ENCODE results near the gene SRRT. TPM values are rescaled to one million over a fixed set of nuclear protein-coding genes. Genes with fewer than 3 reads are reported as not detected.
"Not testable (repeated sequence)": the region's sequence is repeated elsewhere in the genome, so short reads cannot be mapped to it uniquely, and the experiment has no call there.

The SRRT gene
- polyA plus RNA-seq, 3 donors, result 136 to 156 (median 154) TPM

GRCh38 chr7:100893318-100893895 lies 18.5 kb downstream of the SRRT start:
- no peak for DNase-seq (ENCODE audit: low read depth in 3 of 3, low spot score in 2 of 3)

GRCh38 chr7:100893910-100894721 lies 19.2 kb downstream of the SRRT start:
- DNase-seq (ENCODE audit: low read depth in 3 of 3, low spot score in 2 of 3), result no peak

- no peak for DNase-seq (ENCODE audit: low read depth in 3 of 3, low spot score in 2 of 3)
These were observed 20.2 kb downstream of the SRRT start for GRCh38 chr7:100894860-100895700.

- DNase-seq (ENCODE audit: low read depth in 3 of 3, low spot score in 2 of 3), result no peak
These were observed 20.7 kb downstream of the SRRT start, which contains the start of gene ACHE for GRCh38 chr7:100895701-100895955. Gene ACHE, minus strand, starts transcription at chr7:100895888. Its CDS starts 1,656 bp downstream, at chr7:100894232.

GRCh38 chr7:100895956-100896731 lies 21.2 kb downstream of the SRRT start:
- no peak for DNase-seq (ENCODE audit: low read depth in 3 of 3, low spot score in 2 of 3)

GRCh38 chr7:100896732-100897608 lies 22.1 kb downstream of the SRRT start:
- no peak for DNase-seq (ENCODE audit: low read depth in 3 of 3, low spot score in 2 of 3)

GRCh38 chr7:100897772-100898454 lies 23.0 kb downstream of the SRRT start:
- DNase-seq (ENCODE audit: low read depth in 3 of 3, low spot score in 2 of 3), result no peak

- no peak for DNase-seq (ENCODE audit: low read depth in 3 of 3, low spot score in 2 of 3)
These were observed 24.5 kb downstream of the SRRT start for GRCh38 chr7:100899432-100899831.

- DNase-seq (ENCODE audit: low read depth in 3 of 3, low spot score in 2 of 3), result no peak
These were observed 26.1 kb downstream of the SRRT start for GRCh38 chr7:100900978-100901377.

- no peak for DNase-seq (ENCODE audit: low read depth in 3 of 3, low spot score in 2 of 3)
These were observed 27.0 kb downstream of the SRRT start for GRCh38 chr7:100901921-100902332.

GRCh38 chr7:100902638-100903037 lies 27.7 kb downstream of the SRRT start:
- DNase-seq (ENCODE audit: low read depth in 3 of 3, low spot score in 2 of 3), result no peak

GRCh38 chr7:100908512-100908911 lies 33.6 kb downstream of the SRRT start:
- no peak for DNase-seq (ENCODE audit: low read depth in 3 of 3, low spot score in 2 of 3)

- not testable (repeated sequence) for DNase-seq (ENCODE audit: low read depth in 3 of 3, low spot score in 2 of 3)
These were observed 35.5 kb downstream of the SRRT start for GRCh38 chr7:100910443-100910842.

- no peak for DNase-seq (ENCODE audit: low read depth in 3 of 3, low spot score in 2 of 3)
These were observed 36.6 kb downstream of the SRRT start for GRCh38 chr7:100911484-100911883.

GRCh38 chr7:100914208-100914878 lies 39.4 kb downstream of the SRRT start:
- no peak for DNase-seq (ENCODE audit: low read depth in 3 of 3, low spot score in 2 of 3)

- no peak for DNase-seq (ENCODE audit: low read depth in 3 of 3, low spot score in 2 of 3)
These were observed 40.1 kb downstream of the SRRT start for GRCh38 chr7:100914879-100915447.

GRCh38 chr7:100919335-100919734 lies 44.4 kb downstream of the SRRT start:
- DNase-seq (ENCODE audit: low read depth in 3 of 3, low spot score in 2 of 3), result not testable (repeated sequence)

- DNase-seq (ENCODE audit: low read depth in 3 of 3, low spot score in 2 of 3), result not testable (repeated sequence)
These were observed 45.0 kb downstream of the SRRT start for GRCh38 chr7:100919779-100920437.
